GM19324 (cell line): ENCODE results near the gene PARD3B.

Source experiments
- ATAC-seq: cut with Tn5 transposase; IDR thresholded peaks from one replicate; pipeline ENCODE4 v1.9.1; 2021; ENCODE audit warnings: mild to moderate bottlenecking, moderate library complexity; ENCODE audit not compliant: unreplicated experiment, low FRiP score

The PARD3B gene

DNA sequence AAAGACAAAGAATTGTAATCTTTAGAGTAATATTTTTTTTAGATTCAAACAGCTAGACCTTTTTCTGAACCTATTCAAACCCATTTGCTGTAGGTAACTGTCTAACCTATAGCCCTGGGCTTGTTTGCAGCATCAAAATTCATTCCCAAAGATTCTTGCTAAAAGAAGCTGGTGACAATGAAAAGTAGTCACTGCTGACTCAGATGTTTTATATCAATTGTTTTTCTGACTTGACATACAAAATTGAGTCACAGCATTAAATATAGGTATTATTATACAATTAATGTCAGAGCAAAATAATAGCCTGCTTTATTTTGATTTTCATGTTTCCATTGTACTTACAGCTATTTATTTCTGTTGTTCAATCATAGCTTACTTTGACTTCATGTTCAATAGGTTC is 816.7 kb downstream of the PARD3B start:
- ATAC-seq, result no peak

DNA sequence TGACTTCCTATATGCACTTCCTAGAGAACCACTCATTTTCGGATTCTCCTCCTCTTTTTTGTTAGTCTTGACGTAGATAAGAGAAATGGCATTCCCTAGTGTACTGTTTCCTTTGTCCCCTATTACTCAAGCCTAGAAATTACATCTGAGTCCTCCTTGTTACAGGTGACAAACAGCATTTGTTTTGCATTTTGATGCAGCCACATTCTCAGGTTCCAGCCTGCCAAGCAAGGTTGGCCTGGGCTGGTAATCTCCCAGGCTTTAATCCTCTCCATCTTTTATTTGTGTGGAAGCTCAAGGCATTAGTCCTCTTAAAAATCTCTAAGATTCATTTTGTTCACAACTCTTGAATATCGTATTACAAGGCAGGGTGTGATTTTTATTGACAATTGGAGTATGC is 819.0 kb downstream of the PARD3B start:
- ATAC-seq, result no peak

DNA sequence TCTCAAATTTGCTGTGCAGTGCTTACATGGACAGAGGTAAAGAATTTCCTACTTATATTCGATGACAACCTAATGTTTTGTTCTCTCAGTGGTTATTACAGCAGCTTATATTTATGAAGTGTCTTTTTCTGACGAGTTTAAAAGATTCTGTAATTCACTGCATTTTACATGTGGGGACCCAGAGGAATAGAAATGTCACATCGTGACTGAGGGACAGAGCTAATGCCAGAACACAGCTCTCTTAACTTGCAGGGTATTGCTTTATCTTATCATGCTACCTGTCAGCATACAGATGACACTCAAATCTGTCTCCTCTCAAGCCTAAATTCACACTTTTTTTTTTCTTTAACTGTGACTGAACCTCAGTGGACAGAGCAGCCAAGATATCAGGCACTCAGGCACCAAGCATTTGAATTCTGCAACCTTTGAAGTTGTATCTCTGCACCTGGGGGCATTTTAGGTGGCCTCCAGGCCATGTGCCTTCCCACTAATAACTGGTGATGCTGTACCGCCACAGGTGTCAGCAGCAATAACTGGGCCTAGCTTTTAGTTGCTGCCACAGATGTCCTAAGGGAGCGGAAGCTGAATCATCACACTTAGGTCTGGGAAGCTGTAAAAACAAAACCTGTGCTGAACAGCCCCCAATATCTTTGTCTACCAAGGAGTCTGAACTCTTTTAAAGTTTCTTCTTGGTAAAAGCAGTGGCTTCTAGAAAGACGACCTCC is 821.2 kb downstream of the PARD3B start:
- no peak for ATAC-seq

DNA sequence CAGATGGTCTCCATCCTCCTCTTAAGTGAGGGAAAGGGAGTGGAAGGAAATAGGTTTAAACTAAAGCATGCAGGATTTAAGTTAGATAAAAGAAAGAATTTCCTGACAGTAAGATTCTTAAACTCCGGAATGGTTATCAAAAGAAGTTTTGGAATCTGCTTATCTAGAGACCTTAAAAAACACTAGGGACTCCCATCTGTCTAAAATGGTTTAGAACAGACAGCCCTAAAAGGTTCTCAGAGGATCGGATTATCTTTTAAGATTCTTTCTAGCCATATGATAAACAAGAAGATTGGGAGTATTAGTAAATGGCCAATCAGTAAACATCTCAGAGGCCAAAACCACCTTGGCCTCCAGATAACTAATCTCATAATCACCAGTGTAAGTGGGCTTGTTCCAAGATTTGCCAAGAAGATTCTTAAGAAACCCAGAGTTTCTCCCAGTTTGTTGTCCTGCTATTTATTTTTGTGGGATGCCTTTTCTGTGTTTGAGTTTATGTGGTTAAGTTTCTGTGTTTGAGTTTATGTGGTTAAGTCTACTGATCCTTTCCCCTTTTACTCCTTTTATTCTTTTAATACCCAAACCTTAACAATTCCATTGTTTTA is 822.2 kb downstream of the PARD3B start:
- ATAC-seq, result no peak

DNA sequence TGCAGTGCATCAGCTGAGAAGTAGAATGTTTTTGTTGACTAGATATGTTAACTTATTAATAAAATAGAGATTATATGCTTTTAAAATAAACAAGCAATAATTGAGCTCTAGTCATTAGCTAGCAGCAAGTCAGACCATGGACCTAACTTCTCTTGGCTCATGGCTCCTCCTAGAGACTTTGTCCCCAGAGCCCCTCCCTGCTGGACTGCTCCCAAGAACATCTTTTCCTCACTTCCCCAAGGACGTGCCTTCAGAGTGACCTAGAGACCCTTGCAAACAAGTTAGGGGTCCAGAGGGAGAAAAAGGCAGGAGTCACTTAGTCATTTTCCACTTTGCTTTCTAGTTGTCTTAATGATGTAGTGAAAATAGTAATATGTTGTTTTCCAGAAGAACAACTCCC is 824.5 kb downstream of the PARD3B start:
- ATAC-seq, result no peak

DNA sequence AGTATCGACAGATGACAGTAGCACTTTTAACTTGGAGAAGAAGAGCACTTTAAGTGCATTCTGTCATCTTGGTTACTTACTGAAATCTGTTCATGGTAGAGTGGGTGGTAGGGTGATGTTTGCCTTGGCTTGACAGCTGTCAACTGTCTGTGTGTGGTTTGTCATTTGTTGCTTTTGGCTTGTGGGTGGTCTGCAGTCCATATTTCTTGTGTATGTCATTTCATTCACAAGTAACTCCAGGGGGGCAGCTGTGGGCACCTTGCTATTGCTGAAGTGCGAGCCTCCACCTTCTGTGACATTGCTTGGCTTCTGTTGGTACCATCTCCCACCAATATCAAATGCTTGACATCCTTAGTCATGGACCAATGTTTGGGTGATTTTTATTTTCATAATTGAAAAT is 825.5 kb downstream of the PARD3B start:
- no peak for ATAC-seq

DNA sequence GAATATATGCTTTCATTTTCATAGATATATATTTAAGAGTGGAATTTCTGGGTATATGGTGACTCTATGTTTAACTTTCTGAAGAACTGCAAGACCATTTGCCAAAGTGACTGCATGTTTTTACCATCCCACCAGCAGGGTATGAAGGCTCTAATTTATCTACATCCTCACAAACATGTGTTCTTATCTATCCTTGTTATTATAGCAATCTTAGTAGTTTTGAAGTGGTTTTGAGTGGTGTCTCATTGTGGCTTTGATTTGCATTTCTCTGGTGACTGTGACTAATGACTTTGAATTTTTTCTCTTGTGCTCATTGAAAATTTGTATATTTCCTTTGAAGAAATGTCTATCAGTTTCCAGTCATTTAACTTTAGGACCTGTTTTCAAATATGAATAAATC is 826.9 kb downstream of the PARD3B start:
- ATAC-seq, result no peak

DNA sequence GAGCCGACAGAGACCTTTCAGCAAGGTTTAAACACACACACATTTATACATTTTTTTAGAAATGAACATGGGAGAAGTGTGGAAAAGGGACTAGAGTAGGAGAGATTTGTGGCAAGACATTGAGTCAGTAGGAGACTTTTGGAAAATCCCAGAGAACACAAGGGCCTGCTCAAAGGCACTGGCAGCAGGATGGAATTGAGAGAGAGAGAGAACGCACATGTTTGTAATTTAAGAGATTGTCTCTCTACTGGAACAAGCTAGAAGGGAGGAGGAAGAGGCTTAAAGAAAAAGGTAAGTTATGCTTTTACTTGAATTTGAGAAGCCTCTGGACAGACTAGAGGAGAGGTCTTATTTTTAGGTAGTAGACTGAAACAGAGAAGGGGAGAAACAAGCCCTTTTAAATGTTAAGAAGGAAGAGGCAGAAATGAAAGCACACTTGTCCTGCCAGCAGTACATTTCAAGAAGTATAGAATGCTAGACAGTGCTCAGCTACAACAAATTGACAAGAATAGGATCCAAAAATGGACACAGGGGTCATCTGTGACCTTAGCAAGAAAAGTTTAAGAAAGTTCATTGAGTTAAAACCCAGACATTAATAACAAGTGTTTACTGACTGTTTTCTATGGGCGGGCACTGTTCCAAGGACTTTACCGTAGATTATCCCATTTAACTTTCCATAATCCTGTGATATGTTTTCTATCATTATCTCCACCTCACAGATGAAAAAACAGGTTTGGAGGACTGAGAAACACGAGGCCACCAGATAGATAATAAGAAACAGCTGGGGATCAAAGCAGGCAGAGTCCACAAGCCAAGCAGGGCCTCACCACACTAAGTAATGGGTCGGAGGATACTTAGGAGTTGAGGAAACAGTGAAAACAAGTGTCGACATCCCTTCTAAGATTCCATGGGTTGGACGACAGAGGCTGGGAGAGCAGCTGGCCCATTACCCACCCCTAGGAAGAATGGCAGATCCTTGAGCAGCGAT is 830.5 kb downstream of the PARD3B start:
- ATAC-seq, result no peak

DNA sequence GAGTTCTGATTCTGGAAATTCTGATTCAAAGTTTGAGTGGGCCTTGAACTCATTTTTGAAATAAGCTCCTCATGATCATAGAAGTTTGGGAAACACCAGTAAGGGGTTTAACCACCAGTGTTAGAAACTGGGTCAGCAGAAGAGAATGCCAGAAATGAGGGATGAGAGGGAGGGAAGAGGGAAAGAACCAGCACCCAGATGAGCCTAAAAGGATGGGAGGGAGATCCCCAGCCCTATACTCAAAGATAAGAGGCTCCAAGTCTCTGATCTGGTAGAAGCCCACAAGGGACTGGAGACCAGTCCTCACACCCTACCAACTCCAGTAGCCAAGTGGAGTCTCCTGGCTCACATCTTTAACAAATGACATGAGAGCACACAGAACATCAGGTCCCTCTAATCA is 832.0 kb downstream of the PARD3B start:
- ATAC-seq, result no peak

DNA sequence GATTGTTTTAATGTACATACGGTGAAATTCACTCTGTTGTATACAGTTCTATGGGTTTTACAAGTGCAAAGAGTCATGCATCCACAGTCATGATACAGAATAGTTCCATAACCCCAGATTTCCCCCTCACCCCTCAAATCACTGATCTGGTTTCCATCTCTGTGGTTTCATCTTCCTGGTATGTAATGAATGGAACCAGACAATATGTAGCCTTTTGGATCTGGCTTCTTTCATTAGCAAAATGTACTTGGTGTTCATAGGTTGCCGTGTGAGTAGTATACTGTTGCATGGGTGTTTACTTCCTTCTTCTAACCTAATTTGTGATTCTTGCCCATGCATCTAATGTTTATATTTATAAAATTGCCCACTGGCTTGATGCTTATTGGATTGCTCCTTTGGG is 838.3 kb downstream of the PARD3B start:
- no peak for ATAC-seq

DNA sequence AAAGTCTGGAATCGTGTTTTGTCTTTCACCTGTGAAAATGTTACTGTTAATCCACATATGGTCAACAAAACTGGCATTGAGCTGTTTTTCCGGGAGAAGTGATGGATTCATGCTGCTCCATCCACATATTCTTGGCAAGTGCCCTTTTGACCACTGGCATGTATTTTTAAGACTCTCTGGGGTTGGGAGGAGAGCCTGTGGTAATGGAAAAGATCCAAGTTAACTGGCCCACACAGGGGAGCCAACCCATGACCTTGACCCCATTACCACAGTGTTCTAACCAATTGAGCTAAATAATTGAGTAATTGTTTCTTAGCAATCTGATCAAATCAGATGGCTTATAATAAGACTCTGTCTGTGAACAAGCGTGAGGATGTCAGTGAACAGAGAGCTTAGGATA is 840.8 kb downstream of the PARD3B start:
- ATAC-seq, result no peak

DNA sequence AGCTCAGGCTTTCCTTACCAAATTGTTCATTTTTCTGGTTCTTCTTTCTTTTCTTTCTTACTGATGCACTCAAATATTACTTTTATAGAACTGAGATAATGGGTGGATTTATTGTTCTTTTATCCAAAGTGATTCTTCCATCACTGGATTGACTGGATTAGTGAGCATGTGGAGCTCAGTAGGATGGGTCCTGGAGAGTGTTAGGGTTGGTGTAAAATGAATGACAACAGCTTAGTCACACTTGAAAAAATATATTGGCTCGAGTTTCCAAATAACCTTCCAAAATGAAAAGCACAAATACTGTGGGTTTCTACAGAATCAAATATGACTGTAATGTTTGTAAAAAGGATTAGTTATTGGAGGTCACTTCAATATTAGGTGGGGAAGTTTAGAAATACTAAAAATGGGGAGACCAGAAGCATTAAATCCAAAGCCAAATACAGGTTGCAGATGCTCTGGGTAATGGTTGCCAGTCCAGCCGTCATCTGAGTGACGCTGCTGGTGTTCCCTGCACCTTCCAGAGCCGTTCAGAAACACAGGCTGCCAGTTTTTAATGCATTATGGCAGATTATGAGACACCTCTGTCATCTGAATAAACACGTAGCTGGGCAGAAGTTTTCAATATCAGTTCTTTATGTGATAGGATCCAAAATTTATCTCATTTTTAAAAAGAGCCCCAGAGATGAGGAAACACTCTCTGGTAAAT is 842.2 kb downstream of the PARD3B start:
- ATAC-seq, result no peak

DNA sequence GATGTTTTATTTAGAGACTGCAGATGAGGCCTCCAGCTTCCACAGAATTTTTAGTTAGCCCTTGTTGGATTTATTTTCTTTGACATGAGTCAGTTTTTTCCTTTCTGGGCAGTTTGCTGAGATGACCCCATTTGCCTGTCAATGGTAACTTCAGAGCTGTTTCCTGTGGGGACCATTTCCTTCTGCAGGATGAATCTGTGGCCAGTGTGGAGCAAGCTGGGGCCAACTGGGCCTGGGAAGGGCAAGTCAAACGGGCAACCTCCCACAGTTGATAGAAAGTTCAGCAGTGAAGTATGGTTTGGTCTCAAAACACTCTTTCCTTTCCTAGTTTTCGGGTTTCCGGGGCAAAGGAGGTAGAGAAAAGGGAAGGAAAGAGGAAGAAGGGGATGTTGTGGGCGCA is 845.6 kb downstream of the PARD3B start:
- no peak for ATAC-seq

DNA sequence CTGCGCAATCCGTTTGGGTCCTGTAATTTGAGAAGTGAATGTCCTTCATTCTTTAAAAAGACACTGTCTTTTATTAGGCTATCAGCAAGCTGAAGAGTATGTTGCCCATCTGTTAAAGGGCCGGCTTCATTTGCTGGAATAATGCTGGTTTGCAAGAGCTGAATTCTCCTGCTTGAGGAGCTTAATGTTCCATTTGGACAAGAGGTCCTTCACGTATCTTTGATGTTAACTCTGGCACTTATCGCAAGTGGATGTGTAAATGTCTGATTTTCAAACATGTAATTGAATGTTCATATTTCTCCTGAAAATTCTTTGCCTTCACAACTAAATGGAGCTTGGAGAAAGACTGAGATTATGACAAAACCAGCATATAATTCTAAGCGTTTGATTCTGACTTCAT is 856.2 kb downstream of the PARD3B start:
- no peak for ATAC-seq

DNA sequence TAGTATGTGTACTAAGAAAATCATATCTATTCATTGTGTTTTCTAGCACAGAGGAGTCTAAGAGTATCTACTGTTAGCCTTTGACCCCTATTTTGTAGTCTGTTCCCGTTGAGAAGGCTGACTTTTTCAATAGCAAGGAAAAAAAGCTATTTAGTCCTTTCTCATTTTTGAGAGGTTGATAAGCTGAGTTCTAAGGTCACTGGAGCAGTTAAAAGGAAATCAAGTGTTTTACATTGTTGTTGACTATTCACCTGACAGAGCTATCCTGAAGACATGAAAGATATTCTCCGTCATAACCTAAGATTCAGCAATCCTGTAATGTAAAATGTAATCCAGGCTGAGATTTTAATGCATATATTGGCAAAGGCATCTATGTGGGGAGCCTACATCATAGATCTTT is 856.7 kb downstream of the PARD3B start:
- no peak for ATAC-seq

DNA sequence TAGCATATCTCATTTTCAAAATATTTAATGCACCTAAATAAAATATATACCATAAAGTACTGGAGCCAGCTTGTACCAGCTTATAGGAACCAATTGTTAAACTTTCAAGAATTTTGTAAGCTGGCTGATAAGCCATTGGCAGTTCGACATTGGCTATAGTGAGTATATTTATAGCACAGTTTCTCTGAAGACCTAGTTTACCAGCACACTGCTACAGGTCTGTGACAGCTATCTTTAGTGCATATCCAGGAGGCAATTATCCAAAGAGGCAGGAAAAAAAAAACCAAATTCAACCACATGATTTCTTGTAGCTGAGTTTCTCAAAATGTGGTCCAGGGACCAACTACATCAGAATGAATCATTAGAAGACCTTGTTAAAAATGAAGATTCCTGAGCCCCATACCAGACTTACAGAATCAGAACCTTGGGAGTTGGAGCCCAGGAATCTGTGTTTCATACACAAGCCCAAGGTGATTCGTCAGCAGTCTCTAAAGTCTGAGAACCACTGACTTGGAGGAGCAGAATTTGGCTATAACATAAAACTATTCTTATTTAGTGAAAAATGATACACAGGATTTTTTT is 858.1 kb downstream of the PARD3B start:
- ATAC-seq, result no peak

DNA sequence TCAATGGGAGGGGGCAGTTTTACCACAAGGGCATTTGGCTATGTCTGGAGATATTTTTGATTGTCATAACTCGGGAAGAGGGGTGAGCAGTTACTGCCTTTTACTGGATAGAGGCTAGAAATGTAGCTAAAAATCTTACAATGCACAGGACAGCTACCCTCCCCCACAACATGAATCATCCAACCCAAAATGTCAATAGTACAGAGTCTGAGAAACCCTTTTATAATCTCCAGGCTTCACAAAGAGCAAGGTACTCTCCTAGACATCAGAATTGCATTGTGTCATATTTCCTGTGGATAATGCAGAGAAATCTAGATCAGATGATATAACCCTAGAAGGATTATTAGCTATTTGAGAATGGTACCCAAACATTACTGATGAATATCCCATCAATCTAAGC is 859.9 kb downstream of the PARD3B start:
- ATAC-seq, result no peak

DNA sequence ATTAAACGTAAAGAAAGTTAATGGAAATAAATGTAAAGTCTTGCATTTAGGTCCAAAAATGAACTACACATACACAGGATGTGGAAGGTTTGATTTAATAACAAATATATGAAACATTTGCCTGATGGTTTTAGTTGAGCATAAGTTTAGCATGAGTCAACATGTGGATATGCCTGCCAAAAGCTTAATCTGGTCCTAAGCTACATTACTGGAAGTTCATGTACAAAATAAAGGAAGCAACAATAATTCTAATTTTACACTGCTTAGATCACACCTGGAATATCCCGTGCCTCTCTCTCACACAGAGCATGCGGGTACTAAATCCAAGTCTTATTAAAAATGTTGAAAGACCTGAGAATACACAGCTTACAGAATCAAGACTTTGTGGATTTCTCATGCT is 860.5 kb downstream of the PARD3B start:
- ATAC-seq, result no peak

DNA sequence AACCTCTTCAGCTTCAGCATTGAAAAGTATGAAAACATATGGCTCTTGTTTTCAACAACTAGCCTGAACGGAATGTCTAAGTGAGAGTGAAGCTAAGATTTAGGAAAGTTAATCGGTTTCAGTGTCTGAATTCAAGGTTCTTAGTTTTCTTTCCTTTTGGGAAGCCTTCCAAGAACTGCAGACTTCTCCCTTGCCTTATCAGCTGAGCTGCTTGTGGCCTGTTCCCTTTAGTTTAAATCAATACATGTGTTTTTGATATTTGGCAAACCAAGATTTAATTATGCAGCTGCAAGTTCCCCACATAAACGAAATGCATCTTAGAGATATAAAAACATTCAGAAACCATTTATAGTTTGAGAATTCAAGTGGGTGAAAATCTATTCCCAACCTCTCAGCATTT is 862.7 kb downstream of the PARD3B start:
- no peak for ATAC-seq

DNA sequence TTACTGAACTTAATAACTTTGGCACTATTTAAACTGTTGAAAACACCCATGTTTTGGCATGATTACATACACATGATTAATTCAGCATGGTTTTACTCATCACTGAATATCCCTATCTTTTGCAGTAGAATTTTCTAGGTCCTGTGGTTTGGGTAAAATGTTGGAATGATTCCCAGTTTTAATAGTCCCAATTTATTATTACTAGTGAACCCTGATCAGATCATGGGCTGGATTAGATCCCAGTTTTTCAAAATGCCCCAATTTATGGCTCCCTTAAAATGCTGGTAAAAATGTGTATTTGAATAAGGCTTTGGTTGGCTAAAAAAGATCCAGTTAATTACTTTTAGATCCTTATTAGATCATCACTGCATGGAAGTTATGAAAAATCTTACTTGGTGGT is 863.4 kb downstream of the PARD3B start:
- ATAC-seq, result no peak
